ENCODE data around the gene ZNF74.

The ZNF74 gene

DNA sequence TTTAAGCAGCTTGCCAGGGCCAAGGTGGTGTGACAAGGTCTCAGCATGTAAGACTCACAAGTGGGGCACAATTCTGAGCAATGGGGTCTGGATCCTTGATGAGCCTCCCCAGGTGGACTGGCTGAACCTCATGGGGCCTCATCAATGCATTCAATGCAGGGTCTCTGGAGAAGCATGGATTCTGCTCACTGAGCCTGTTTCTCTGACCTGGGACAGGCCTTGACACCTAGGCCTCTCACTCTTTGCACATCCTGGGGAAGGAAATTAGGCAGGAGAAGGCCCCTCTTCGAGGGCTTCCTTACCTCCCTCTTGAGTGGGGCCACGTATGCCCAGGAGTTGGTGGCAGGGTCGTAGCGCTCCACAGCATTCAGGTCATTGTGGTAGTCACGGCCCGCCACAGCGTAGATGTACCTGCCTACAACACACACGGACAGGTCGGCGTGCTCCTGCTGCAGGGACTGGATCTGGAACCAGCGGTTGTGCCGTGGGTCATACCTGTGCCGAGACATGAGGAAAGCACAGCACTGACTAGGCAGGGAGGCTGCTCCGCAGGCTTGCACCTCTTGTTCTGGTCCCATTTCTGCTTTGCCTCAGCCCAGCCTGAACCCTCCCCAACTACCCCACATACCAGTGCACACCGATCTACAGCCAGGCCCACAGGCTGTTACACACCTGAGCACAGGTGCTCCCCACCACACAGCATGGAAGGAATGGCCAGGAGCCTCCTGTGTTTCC is 63.7 kb downstream of the ZNF74 start:
- TF ChIP-seq CTCF (IDR thresholded peaks at IDR 0.05; ENCODE audit: poor library complexity, severe bottlenecking) = no peak
- ATAC-seq (ENCODE audit: low read depth) (no peak), DNase-seq (ENCODE audit: low spot score) (no peak)
- no peaks in the 10 kb centered on the region for H3K27me3 ChIP-seq (ENCODE audit: insufficient read depth, poor library complexity, severe bottlenecking)
- peaks cover 3% of the 10 kb centered on the region for H3K36me3 ChIP-seq (ENCODE audit: low read depth)
- H3K4me3 ChIP-seq (ENCODE audit: severe bottlenecking) = no peak overlapping the region
- H3K4me1 ChIP-seq (ENCODE audit: insufficient read depth, poor library complexity, severe bottlenecking) = no peaks in the 10 kb centered on the region
- H3K9me3 ChIP-seq (ENCODE audit: severe bottlenecking) = no peaks in the 10 kb centered on the region
- no peak overlapping the region for H3K27ac ChIP-seq (ENCODE audit: poor library complexity, severe bottlenecking)

Data from RWPE2 (cell line).